ENCODE results near the gene DHODH.
A peak's percentile ranks its signal among the peaks of the same experiment; 100 is the strongest.
"Not testable (repeated sequence)": the region's sequence is repeated elsewhere in the genome, so short reads cannot be mapped to it uniquely, and the experiment has no call there.

The DHODH gene

GRCh38 chr16:72055911-72056310 is 47.4 kb downstream of the DHODH start:
- no peak for DNase-seq

- DNase-seq, result not testable (repeated sequence)
Observed at GRCh38 chr16:72057313-72057712, 48.8 kb downstream of the DHODH start.

GRCh38 chr16:72059060-72059459 is 50.5 kb downstream of the DHODH start:
- DNase-seq, result not testable (repeated sequence)

- DNase-seq, result no peak
Observed at GRCh38 chr16:72060405-72060804, 51.9 kb downstream of the DHODH start.

- no peak for DNase-seq
Observed at GRCh38 chr16:72061564-72061963, 53.0 kb downstream of the DHODH start.

GRCh38 chr16:72064361-72064894 is 55.9 kb downstream of the DHODH start:
- no peak for DNase-seq

- DNase-seq, result peak; percentile 7
Observed at GRCh38 chr16:72066747-72067146, 58.2 kb downstream of the DHODH start.

GRCh38 chr16:72068930-72069329 is 60.4 kb downstream of the DHODH start:
- DNase-seq, result no peak

GRCh38 chr16:72072514-72073342 is 64.2 kb downstream of the DHODH start:
- DNase-seq, result no peak

- no peak for DNase-seq
Observed at GRCh38 chr16:72073560-72074230, 65.2 kb downstream of the DHODH start.

GRCh38 chr16:72075067-72075466 is 66.5 kb downstream of the DHODH start:
- DNase-seq, result not testable (repeated sequence)

Data from NCI-H1436 (cell line).